Inflammatory macrophage (primary cell): Measurements from ENCODE around the gene ITGA1.

Experiments used
- DNase-seq, 2 donors: peaks; one replicate each; pipeline ENCODE4 v3.0.0-alpha.2; 2020 to 2022

ITGA1 gene

GRCh38 chr5:52772668-52773067 lies 15.0 kb upstream of the ITGA1 start:
- no peak for DNase-seq

GRCh38 chr5:52773342-52773741 lies 14.4 kb upstream of the ITGA1 start:
- no peak for DNase-seq

DNA sequence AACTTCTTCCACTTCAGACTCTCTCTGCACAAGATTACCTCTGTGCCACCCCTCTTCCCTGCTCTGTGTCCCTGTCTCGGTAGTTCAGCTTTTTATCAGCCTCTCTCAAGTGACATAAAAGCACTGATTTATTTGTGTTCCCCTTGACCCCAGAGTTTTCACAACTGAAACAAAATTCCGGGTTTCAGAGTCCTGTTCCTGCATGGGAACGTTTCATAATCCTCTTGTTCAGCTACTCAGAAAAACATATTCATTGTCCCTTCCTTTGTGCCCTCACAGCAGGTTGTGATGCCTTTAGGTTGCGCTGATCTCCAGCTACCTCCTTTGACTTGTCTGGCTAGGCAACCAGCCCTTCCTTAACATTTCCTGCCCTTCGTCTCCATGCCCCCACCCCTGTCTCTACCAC lies 13.7 kb upstream of the ITGA1 start:
- no peak for DNase-seq

GRCh38 chr5:52776116-52776515 lies 11.6 kb upstream of the ITGA1 start:
- no peak for DNase-seq

DNA sequence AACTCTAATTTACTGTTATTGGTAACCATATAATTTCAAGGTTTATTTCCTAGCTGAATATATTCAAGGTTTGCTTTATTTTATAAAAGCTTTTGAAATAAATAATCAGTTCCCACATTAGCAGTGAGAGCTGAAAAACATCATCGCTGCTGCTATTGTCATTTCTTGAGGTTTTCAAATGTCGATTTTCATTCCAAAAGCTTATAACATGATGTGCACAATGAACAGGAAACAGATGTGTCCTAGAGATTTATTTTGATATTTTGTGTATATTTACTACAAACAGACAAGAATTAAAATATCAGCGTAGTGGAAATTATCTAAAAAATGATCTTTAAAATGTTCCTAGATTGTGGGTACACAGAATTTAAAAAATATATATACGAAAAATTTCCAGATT lies 10.5 kb upstream of the ITGA1 start:
- DNase-seq: no peak

- DNase-seq: no peak
These were observed 8.9 kb upstream of the ITGA1 start for GRCh38 chr5:52778781-52779180.

DNA sequence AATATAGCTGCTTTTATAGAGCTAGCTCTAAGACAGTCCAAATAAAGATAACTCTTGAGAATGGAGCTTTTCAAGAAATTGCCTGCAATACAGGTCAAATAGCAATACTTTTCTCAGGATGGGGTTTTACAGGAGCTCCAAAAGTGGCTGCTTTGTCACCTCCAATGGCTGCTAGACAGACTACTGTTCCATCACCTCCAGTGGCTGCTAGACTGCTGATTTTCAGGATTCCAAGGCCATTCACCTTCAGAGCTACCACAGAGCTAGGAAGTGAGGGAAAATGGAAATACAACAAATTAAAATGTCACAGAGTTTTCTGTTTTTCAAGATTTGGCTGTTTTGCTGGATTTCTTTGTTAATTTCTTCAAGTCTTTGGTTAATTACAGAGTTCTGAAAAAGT lies 8.5 kb upstream of the ITGA1 start:
- DNase-seq: no peak

- no peak for DNase-seq
These were observed 4.3 kb upstream of the ITGA1 start for GRCh38 chr5:52783226-52783959.

- DNase-seq: peak; percentile 17 to 35
These were observed 3.0 kb upstream of the ITGA1 start for GRCh38 chr5:52784737-52785136.

- DNase-seq: no peak
These were observed 1.3 kb upstream of the ITGA1 start for GRCh38 chr5:52786391-52786790.

DNA sequence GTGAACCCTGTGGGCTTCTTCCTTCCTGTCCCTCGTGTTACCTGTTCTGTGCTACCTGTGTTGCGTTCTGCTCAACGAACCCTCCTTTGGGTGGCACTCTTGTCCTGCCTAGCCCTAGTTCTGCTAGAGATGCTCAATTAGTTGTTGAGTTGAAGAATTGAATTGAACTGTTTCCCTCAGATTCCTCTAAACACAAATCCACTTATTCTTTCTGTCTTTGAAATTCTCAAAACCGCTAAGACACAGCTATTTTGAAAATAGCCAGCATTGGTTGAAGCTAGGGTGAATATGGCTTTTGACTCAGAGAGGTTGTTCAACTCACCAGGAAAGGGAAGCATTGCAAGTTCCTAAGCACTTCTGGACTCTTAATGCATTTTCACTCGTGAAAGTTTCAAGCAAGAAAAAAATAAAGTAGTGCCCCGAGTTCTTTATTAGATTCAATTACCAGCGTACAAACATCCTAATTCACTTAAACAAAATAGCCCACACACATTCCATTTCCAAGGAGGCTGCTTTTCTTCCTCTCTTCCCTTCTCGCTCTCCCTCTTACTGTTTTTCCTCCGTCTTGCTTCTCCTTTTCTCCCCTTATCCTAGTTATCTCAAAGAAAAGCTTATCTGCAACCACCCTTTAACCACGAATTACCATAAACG lies 642 bp upstream of the ITGA1 start:
- DNase-seq: peak; percentile 16 to 19

- no peak for DNase-seq
These were observed 747 bp downstream of the ITGA1 start for GRCh38 chr5:52788505-52788821.

DNA sequence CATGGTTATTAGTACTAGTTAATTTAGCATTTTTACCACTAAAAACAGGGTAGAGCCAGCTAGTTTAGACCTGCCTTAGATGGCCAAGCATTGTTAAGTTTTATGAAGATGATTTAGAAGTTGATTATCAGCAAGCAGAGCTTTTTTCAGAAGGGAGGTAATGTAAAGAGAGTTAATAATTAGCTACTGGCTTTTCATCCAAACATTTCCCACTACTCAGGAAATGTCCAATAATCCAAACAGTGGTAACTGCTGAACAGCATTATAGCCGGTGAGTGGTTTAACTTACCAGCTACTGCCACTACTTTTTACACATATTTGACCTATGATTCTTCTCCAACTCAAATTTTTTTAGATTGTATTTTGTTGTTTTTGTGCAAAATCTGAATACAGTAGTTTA lies 1.7 kb downstream of the ITGA1 start:
- no peak for DNase-seq

- DNase-seq: peak in 1 of 2 donors; percentile 23
These were observed 2.1 kb downstream of the ITGA1 start for GRCh38 chr5:52789851-52790250.

DNA sequence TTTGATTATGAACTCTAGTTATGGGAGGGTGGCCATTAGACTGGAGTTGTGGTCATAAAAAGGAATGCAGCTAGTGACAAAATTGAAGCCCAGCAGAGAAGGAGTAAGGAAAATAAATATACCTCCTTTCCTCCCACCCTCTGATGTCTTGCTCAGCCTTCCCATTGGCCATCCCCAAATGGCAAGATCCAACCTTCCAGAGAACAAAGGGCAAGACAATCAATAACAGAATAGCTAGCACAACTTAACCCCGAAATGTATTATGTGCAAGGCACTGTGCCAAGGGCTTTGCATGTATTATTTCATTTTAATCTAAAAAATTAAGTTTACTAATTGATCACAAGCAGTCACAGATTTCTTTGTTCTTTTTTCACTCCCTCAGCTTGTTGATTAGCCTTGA lies 3.6 kb downstream of the ITGA1 start:
- no peak for DNase-seq

DNA sequence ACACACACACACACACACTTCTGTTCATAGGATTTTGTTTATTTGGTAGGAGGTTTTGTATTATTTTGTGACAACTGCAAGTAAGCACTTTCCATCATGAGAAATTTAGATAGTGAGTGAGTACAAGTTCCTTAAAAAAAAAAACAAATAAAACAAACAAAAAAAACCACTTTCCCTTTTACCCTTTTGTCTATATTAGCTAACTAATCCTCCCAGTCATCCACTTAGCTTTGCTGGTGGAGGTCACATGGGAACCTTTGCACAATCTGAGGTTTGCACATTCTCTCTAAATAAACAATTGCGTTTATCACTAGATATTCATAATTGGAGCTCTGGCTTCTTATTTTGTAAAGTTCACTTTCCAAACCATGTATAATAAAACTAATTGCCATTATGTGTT lies 6.8 kb downstream of the ITGA1 start:
- DNase-seq: peak; percentile 55 to 70

- DNase-seq: no peak
These were observed 8.3 kb downstream of the ITGA1 start for GRCh38 chr5:52796031-52796430.

DNA sequence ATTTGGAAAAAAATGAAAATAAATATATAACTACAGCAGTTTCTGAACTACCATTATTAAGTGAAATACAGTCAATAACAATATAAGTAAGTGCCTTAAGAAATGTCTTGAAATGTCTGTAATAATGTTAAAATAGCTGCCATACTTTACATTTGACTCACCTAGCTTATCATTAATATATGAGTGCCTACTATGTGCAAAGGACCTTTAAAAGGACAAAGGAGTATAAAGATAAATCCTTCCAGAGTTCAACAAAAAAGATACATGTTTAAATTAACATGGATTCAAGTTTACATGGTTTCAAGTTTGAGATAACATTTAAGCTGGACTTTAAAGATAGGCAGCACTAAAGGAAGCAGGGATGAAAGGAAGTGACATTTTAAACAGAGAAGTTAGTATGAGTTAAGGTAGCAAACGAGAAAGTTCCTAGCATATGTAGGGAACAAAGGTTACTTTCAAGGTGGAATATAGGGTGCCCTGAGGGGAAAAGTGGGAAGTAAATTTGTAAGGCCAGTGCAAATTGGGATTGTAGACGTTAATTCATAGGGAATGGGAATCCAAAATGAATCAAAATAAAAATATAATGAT lies 8.9 kb downstream of the ITGA1 start:
- no peak for DNase-seq

GRCh38 chr5:52798938-52799337 lies 11.2 kb downstream of the ITGA1 start:
- DNase-seq: peak in 1 of 2 donors; percentile 34

- peak in 1 of 2 donors; percentile 31 for DNase-seq
These were observed 11.8 kb downstream of the ITGA1 start for GRCh38 chr5:52799358-52799982.

DNA sequence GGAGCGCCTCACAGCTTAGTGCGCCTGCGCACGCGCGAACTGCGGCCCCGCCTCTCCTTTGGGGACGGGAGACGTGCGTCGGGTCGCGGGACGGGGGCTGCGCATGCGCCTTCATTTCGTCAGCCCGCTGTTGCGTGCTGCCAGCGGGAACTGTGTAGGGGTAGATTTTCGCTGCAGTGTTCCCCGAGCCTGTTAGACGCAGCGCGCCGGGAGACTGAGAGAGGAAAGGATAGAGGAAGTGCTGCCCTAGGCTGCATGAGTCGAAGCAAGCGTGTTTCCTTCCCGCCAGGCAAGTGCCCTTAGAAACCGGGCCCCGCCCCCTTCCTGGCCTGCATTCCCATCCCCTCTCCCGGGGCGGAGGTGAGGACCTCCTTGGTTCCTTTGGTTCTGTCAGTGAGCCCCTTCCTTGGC lies 12.3 kb downstream of the ITGA1 start:
- peak; percentile 99 for DNase-seq

- DNase-seq: peak; percentile 26 to 58
These were observed 12.9 kb downstream of the ITGA1 start for GRCh38 chr5:52800394-52801213.

- DNase-seq: no peak
These were observed 13.6 kb downstream of the ITGA1 start for GRCh38 chr5:52801329-52801728.
